Lung (tissue), 12 donors: ENCODE measurements around the gene FOXO4. TPM values are rescaled to one million over a fixed set of nuclear protein-coding genes. Genes with fewer than 3 reads are reported as not detected.

ENCODE experiments used
- ATAC-seq: fragments of 200-7000 bp; cut with Tn5 transposase; one replicate; pipeline ENCODE4 v1.9.1; 2020; ENCODE audit warnings: moderate number of reproducible peaks; ENCODE audit not compliant: insufficient read depth, low FRiP score
- DNase-seq, 3 donors: peaks; one replicate each; pipeline ENCODE4 v3.0.0-alpha.2; 2013 to 2017
- H3K27ac ChIP-seq, 2 donors: one replicate each; pipeline ENCODE4 v1.5.1; 2013; ENCODE audit warnings: mild to moderate bottlenecking in 2 of 2, moderate library complexity in 2 of 2, control low read depth in 1 of 2, inconsistent platforms in 1 of 2, low read depth in 1 of 2, low read length in 1 of 2
- H3K27me3 ChIP-seq, 3 donors: one replicate each; pipeline ENCODE4 v1.5.1; 2013; ENCODE audit warnings: low read length in 2 of 3; ENCODE audit not compliant: control insufficient read depth in 3 of 3, insufficient read depth in 3 of 3
- H3K36me3 ChIP-seq, 4 donors: one replicate each; pipeline ENCODE4 v1.5.1; 2013; ENCODE audit warnings: low read length in 4 of 4, mild to moderate bottlenecking in 1 of 4, moderate library complexity in 1 of 4; ENCODE audit not compliant: control insufficient read depth in 4 of 4, insufficient read depth in 4 of 4
- H3K4me1 ChIP-seq, 5 donors: one replicate each; pipeline ENCODE4 v1.5.1; 2013; ENCODE audit warnings: low read length in 5 of 5, mild to moderate bottlenecking in 2 of 5, moderate library complexity in 1 of 5; ENCODE audit not compliant: control insufficient read depth in 5 of 5, insufficient read depth in 5 of 5
- H3K4me3 ChIP-seq: one replicate; pipeline ENCODE4 v1.5.1; 2013; ENCODE audit warnings: mild to moderate bottlenecking, control low read depth, moderate library complexity
- H3K9ac ChIP-seq, 2 donors: one replicate each; pipeline ENCODE4 v1.5.1; 2013; ENCODE audit warnings: low read length in 2 of 2, control low read depth in 1 of 2; ENCODE audit not compliant: insufficient read depth in 1 of 2
- H3K9me3 ChIP-seq, 4 donors: one replicate each; pipeline ENCODE4 v1.5.1; 2013; ENCODE audit warnings: low read length in 3 of 4, mild to moderate bottlenecking in 1 of 4, moderate library complexity in 1 of 4; ENCODE audit not compliant: control insufficient read depth in 4 of 4, insufficient read depth in 3 of 4
- CTCF ChIP-seq: IDR thresholded peaks from 2 replicates; pipeline ENCODE4 v1.5.1; 2012; ENCODE audit warnings: mild to moderate bottlenecking; ENCODE audit errors: control extremely low read depth, extremely low read depth
- WGBS, 2 donors: extraction: QIAGEN DNeasy Blood & Tissue Kit; methylation state at CpG; one replicate each; pipeline ENCODE4 v1.1.7; 2013; 5-methylcytosine and 5-hydroxymethylcytosine counted together
- polyA plus RNA-seq, 2 donors: library from polyadenylated mRNA; stranded (reverse); fragments of 200-250 nt; gene quantifications; one replicate each; pipeline ENCODE4 v1.2.1, GENCODE V29; 2013
- total RNA-seq, 2 donors: library from RNA; depleted of rRNA in 1 of 2; stranded (reverse); fragments of >200 nt in 1 of 2; gene quantifications; one replicate each; pipeline ENCODE4 v1.2.1, GENCODE V29; 2014 to 2021
- donor health status: control.
- donor health status: control.
- donor health status: Bipolar disorder and iron deficiency.
- donor health status: healthy.
- donor health status: DM: yes; HTN: yes; CAD: no.

The FOXO4 gene
- total and polyA plus RNA-seq, 4 donors, result 9.4 to 16.3 (median 12.3) TPM

GRCh38 chrX:71102292-71102691 lies 6.6 kb downstream of the FOXO4 start:
- DNase-seq (no peak), ATAC-seq (no peak)
- no peak overlapping the region for H3K4me3 ChIP-seq
- peaks cover 0 to 46% (median 4%) of the 10 kb centered on the region in 5 donors for H3K4me1 ChIP-seq
- no peaks in the 10 kb centered on the region for H3K36me3 ChIP-seq
- H3K27ac ChIP-seq, result no peak overlapping the region
- no peak overlapping the region for H3K9ac ChIP-seq
- H3K27me3 ChIP-seq, result no peaks in the 10 kb centered on the region
- no peak for TF ChIP-seq CTCF
- H3K9me3 ChIP-seq, result peaks cover 0 to 4% (median under 1%) of the 10 kb centered on the region in 4 donors
- 63 to 78% methylated on average over 3 of the region's 3 CpGs for WGBS, 2 donors

GRCh38 chrX:71103110-71103983 lies 7.7 kb downstream of the FOXO4 start:
- no peaks in the 10 kb centered on the region for H3K27me3 ChIP-seq
- H3K27ac ChIP-seq, result peak overlapping the region in 1 of 2 donors; percentile 52
- peaks cover 0 to 46% (median 4%) of the 10 kb centered on the region in 5 donors for H3K4me1 ChIP-seq
- DNase-seq, result peak; percentile 40 to 65 (median 56)
- WGBS, 2 donors, result 7 to 19% methylated on average over 5 to 9 of the region's 10 CpGs
- no peak overlapping the region for H3K4me3 ChIP-seq
- no peak for TF ChIP-seq CTCF
- H3K36me3 ChIP-seq, result no peaks in the 10 kb centered on the region
- ATAC-seq, result no peak
- peaks cover 0 to 4% (median under 1%) of the 10 kb centered on the region in 4 donors for H3K9me3 ChIP-seq
- no peak overlapping the region for H3K9ac ChIP-seq

GRCh38 chrX:71105628-71106027 lies 10.0 kb downstream of the FOXO4 start:
- no peak for DNase-seq
- Histone ChIP-seq H3K9ac (no peak overlapping the region), H3K4me1 (peaks cover 0 to 33% (median 4%) of the 10 kb centered on the region in 5 donors), H3K4me3 (no peak overlapping the region), H3K36me3 (no peaks in the 10 kb centered on the region), H3K27me3 (peaks cover 0 to 2% (median 0%) of the 10 kb centered on the region in 3 donors), H3K9me3 (peaks cover 0 to 4% (median under 1%) of the 10 kb centered on the region in 4 donors), H3K27ac (no peak overlapping the region)
- no peak for ATAC-seq
- no peak for TF ChIP-seq CTCF
- 85 to 98% methylated on average over 3 of the region's 3 CpGs for WGBS, 2 donors
